Lower leg skin (tissue), 3 donors: ENCODE results near the gene CNOT10.

ENCODE experiments used
- POLR2A ChIP-seq, 2 donors: fragments of 450-650 bp; IDR thresholded peaks; one replicate each; pipeline ENCODE4 v1.6.1; 2016 to 2017; ENCODE audit warnings: antibody characterized with exemption in 2 of 2, mild to moderate bottlenecking in 1 of 2, moderate library complexity in 1 of 2
- TF ChIP-seq, protein P1 (sequence below), 3 donors: fragments of 450-650 bp; IDR thresholded peaks; one replicate each; pipeline ENCODE4 v1.5.1; 2016; ENCODE audit warnings: antibody characterized with exemption in 3 of 3, mild to moderate bottlenecking in 3 of 3, moderate library complexity in 2 of 3

DNA sequence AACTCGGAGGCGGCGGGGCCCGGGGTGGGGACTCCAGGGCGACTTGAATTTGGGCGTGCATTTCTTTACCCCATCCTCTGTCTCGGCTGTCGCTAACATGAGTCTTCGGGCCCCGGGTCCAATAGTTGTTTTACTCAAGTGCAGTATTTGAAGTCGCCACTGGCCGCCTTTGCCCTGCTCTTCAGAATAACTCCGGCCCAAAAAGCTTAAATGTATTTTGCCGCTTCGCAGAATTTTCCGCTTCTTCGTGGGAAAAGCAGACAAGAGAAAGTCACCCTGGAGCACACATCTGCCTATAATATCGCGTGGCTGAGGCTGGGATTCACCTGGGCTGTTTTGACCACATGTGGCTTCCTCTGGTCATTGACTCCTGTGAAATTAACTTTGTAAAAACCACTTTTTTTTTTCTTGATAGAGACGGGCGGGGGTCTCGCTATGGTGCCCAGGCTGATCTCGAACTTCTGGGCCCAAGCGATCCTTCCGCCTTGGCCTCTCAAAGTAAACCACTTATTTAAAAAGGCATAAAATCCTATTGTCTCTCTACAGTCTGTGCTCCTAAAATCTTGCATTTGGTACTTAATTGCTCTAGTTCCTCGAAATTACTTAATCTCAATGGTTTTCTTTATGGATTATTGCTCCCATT lies 676 bp downstream of the CNOT10 start:
- TF ChIP-seq, protein P1, sequence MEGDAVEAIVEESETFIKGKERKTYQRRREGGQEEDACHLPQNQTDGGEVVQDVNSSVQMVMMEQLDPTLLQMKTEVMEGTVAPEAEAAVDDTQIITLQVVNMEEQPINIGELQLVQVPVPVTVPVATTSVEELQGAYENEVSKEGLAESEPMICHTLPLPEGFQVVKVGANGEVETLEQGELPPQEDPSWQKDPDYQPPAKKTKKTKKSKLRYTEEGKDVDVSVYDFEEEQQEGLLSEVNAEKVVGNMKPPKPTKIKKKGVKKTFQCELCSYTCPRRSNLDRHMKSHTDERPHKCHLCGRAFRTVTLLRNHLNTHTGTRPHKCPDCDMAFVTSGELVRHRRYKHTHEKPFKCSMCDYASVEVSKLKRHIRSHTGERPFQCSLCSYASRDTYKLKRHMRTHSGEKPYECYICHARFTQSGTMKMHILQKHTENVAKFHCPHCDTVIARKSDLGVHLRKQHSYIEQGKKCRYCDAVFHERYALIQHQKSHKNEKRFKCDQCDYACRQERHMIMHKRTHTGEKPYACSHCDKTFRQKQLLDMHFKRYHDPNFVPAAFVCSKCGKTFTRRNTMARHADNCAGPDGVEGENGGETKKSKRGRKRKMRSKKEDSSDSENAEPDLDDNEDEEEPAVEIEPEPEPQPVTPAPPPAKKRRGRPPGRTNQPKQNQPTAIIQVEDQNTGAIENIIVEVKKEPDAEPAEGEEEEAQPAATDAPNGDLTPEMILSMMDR (IDR thresholded peaks at IDR 0.05), result no peak
- no peak for TF ChIP-seq POLR2A (IDR thresholded peaks at IDR 0.05)
